ENCODE results near the gene RAB25.
"Not testable (repeated sequence)": the region's sequence is repeated elsewhere in the genome, so short reads cannot be mapped to it uniquely, and the experiment has no call there.

Gene RAB25

DNA sequence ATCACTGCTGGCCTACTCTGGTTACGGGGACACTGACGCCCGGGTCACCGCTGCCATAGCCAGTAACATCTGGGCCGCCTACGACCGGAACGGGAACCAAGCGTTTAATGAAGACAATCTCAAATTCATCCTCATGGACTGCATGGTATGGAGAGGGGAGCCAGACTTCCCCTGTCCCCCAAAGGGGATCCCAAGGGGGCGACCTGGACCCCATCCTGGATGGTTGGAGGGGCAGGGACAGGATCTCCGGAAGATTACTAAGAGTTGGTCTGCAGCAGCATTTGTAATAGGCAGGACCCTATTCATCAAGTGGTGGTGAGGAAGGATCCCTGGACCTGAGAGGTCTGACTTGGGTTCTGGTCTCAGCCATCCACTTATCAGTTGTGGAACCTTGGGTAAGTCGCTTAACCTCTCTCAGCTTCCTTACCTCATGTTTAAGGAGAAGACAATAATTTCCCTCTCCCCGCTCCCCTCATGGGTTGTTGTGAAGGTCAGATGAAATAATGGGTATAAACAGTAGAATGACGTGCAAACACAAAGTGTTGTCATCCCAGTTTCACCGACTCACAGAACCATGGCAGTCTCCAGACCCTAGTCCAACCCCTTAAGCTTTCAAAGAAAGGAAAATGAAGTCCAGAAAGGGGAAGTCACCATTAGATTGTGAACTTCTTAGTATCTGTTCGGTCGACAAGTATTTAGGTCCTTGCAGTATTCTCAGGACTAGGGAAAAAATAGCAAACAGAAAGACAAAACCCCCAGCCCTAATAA, 5.5 kb upstream of the RAB25 start:
- no peak for DNase-seq

DNA sequence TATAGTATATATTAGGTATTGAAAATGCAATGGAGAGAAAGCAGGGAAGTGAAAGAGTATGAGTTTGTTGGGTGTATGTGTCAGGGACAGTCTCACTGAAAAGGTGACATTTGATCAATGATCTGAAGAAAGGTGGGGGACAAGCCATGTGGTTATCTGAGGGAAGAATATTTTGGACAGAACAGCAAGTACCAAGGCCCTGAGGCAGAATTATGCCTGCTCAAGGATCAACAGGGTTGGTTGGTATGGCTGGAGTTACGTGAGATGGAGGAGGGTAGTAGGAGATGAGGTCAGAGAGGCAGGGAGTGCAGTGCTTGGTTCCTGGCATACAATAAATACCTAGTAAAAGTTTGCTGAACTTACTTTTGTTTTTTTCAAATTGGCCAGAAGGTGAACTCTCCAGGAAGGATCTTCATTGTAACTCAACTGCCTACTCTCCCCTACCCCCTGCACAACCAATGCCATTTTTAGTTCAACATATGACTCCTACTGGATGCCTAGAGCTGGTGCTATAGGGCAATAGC, 4.6 kb upstream of the RAB25 start:
- DNase-seq: no peak

DNA sequence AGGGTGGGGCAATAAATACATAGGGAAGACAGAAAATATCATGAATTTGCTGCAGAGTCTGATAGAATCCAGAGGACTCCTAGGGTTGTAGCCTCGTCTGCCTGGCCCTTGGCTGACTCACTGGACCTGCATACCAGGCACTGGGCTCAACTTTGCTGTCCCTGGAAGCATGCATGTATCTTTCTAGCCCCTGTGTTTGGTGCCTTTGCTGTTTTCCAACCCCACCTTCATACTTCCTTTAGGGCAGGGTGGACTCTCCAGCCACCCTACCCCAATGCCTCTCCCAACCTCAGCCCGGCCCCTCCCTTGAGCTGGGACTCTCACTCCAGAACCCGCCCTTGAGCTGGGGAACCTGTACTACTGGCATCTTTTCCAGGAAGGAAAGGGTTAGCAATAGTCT, 1.2 kb downstream of the RAB25 start:
- DNase-seq: no peak

DNA sequence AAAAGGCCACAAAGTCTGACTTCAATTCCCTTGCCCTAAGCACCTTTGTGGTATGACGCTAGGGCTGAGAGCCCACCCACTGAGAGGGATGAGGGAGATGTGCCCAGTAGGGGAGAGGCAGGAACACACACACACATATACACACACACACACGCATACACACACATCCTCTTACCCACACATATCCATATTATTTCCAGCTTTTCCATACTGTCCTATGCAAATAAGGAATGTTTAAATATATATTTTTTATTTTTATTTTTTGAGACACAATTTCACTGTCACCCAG, 3.0 kb downstream of the RAB25 start:
- DNase-seq: no peak

GRCh38 chr1:156064615-156065014, 3.7 kb downstream of the RAB25 start:
- no peak for DNase-seq

GRCh38 chr1:156065212-156065611, 4.3 kb downstream of the RAB25 start:
- peak; percentile 34 for DNase-seq

GRCh38 chr1:156065871-156066270, 4.9 kb downstream of the RAB25 start:
- no peak for DNase-seq

DNA sequence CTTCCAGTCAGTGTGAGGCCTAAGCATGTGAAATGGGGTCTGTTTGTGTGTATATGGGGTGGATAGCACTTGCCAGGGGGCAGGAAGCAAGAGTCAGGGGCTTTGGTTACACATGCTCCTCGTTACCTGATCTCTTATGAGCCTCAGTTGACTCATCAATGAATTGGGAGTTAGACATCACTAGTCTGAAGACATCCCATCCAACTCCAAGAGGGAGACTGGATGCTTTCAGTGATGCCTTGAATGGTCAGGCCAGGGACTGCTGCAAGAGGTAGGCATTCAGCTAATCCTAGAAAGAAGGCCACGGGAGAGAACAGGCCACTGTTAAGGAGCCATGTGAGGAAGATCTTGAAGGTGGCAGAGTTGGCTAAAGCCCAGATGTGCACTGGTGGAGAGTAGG, 6.3 kb downstream of the RAB25 start:
- no peak for DNase-seq

- DNase-seq: no peak
These were observed 8.8 kb downstream of the RAB25 start for GRCh38 chr1:156069490-156070455.

DNA sequence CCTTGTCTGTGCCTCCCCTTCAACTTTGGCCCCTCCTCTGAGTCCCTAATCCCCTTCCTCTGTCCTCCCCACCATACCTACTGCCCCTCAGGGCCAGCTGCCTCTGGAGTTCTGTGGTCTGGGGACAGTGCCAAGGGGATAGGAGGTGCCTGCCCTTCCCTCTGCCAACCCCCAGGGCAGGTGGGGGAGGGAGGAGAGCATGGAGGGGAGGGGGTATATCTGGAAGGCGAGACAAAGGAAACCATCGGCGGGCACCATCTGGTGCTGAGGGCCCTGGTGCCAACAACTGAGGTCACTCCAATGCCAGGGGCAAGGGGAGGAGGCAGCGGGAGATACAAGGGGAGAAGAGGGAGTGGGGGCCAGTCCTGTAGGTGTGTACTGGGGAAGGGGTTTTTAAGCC, 9.6 kb downstream of the RAB25 start:
- DNase-seq: no peak

DNA sequence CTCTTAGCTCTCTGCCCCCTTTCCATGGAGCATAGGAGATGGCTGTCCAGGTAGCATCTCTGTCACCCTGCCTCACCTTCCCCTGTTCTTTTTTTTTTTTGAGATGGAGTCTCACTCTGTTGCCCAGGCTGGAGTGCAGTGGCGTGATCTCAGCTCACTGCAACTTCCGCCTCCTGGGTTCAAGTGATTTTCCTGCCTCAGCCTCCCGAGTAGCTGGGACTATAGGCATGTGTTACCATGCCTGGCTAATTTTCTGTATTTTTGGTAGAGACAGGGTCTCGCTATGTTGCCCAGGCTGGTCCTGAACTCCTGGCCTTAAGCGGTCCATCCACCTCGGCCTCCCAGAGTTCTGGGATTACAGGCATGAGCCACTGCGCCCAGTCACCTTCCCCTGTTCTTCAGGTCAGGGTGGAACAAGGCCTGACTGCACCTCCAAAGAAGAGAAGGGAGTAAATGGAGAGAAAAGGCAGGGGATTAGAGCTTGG, 10.4 kb downstream of the RAB25 start:
- DNase-seq: not testable (repeated sequence)

DNA sequence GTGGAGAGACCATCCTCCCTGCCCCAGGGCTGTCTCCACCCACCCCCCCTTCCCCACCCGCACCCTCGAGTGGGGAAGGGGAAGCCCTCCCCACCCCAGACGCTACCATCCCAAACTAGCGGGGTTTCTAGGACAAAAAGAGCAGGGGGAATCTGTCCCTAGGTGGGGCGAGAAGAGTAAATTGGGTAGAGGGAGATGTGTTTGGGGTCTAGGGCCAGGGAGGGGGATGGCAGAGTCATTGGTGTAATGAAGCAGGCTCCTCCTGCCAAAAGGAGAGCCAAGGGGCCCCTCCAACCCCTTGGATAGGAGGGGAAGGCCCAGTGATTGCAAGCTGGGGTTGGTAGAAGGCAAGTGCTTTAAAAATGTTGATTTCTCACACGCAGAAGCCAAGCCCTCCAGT, 11.3 kb downstream of the RAB25 start:
- DNase-seq: no peak

DNA sequence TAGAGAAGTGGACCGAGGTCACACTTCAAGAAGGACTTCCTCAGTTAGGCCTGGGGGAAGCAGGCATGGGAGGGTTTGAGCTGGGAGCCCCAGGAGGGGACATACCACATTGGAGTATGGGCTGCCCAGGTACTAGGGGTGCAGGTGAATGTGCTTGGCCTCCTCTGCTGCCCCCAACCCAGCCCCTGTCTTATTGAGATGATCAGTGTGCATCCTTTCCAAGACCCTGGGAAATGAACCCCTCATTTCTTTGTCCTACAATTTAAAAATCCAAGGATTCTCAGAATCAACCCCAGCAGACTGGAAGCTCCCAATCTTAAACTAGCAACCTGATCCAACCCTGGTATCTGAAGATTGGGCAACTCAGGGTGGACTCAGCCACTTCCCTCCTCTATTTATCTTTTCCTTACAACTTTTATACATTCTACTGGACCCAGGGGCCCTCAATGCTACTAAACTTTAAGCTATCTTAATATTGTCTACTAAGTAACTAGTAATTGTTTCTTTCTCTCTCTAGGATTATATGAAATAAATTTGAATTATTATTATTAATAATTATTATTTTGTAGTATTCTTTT, 12.2 kb downstream of the RAB25 start:
- DNase-seq: no peak

DNA sequence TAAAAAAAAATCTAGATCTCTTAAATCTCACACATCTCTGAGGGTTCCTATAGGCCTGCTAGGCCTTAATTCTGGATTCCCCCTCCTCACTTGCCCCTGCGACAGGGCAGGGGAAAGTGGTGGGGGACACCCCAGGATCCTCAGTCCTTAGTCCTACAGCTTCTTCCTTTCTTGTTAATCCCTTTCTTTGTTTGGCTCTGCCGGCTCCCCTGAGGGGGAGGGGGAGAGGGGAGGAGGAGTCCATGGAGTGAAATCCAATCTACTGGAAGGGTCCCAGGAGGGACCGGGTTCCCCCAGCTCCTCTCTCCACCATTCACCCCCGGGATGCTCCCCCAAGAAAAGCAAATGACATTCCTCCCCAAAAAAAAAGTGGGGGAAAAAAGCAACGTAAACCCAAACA, 12.8 kb downstream of the RAB25 start:
- no peak for DNase-seq

DNA sequence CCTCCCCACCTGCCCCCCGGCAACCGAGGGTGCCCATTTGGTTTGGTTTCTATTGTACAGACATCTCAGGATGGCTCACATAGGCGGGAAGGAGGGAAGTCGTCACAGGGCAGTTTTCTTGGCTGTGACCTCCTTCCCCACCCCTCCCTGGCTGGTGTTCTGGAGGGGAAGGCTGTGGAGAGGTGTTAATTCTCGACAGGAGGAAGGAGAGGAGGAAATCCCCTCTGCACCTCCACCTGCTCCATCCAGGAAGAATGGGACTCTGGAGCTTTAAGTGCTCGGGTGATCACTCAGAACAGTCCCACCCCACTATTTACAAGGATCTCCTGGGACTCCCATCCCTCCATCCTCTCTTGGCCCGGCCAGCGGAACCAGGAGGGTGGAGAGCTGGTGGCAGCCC, 13.7 kb downstream of the RAB25 start:
- no peak for DNase-seq

GRCh38 chr1:156075162-156075561, 14.2 kb downstream of the RAB25 start:
- no peak for DNase-seq

DNA sequence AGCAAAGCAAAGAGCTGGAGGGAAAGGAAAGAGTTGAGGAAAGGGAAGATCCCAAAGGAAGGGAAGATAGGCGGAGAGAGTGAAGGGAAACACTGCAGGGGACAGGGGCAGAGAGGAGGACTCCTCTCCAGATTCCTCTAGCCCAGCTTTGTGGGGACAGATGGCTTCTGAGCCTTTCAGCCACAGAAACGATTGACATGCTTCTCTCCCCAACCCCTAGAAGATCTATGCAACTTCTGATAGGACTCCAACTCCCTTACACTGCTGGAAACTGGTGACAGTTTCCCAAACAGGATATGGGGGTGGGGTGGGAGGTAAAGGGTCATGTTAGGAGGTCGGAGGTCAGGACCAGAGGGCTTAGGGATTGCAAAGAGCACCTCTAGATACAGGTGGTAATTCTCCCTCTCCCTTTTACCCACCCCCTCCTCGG, 14.8 kb downstream of the RAB25 start:
- no peak for DNase-seq

DNA sequence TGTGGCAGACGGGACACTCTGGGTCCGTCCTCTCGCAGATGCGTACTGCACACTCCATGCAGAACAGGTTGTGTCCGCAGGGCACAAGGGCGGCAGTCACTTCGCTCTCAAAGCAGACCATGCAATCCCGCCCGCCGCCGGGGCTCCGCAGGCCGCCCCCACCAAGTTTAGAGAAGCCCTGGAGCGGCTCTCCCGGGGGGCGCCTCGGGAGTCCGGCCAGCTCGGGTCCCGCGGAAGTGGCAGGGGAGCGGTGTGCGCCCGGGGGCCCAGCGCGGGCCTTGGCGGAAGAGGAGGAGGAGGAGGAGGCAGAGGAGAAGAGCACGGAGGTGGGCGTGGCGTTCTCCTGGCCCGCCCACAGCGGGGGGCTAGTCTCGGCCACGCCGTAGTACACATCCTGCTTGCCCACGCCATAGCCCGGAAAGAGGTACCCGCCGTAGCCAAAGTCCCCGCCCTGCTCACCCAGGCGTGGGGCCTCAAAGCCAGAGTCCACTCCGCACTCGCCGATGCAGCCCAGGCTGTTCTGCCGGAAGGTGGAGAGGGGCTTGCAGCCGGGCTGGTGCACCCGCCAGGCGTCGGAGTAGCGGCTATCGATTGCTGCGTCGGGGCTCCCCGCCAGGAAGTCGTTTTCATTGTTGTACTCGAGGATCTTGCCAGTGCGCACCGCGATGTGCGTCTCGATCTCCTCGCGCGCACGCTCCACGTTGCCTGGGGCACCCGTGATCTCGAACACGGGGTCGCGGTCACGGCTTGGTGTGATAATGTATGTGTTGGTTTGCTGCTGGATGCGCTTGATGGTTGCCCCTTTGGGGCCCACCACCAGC, 15.9 kb downstream of the RAB25 start:
- DNase-seq: no peak

DNA sequence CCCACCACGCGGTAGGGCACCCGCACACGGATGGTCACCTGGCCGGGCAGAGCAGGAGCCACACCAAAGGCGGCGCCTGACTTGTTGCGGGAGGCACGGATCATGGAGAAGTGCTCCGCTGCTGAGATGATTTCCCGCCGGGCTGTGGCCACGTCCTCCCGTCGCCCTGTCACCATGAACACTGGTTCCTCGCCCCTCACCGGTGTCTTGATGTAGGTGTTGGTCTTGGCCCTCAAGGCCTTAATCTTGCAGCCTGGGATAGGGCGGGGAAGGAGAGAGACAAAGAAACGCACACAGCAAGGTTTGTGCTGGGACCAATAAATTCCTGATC, 16.4 kb downstream of the RAB25 start:
- no peak for DNase-seq

DNA sequence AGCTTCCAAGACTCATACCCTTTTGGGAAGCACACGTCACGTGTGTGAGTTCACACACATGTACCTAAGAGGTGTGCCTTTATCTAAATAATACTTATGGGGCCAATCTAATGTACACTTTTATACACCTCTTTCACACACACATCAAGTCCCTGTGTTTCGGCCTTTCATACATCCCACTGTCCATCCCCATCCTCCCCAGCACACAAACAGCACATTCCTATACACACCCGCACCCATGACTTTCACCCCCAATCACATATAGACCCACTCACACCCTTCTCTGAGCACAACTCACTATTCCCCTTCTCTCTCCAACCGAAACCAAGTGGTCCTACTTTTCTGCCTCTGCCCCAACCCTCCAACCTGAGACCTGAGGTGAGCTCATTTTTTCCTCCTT, 17.8 kb downstream of the RAB25 start:
- no peak for DNase-seq

DNA sequence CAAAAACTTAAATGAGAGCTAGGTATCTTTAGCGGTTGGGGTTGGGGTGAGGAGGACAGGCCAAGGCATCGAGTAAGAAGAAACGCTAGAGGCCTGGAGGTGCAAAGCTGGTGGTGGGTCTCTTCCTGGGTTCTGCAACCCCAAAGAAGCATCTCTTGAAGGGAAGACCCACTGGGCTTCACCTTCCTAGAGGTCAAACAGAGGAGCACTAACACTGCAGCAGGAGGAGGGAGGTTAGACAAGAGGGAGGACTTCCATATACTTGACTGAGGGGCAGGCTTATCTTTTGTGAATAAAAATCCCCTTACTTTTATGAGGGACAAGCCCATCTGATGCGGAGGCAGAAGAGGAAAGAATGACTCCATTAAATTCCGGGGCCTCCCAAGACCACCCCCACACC, 18.8 kb downstream of the RAB25 start:
- DNase-seq: no peak

GRCh38 chr1:156080241-156080862, 19.4 kb downstream of the RAB25 start:
- DNase-seq: no peak

DNA sequence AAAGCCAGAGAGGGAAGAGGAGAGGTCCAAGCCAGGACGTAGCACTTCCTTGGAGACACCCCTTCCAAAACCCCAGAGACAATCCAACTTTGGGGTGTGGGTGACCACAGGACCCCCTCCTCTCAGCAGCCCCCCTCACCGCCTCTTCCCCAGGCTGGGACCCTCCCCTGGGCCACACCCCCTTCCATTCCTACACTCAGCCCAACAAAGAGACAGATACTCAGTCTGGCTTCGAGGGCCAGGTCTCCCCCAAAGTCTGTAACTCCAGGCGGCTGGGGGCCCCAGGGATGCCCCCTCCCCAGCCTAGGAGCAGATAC, 19.9 kb downstream of the RAB25 start:
- no peak for DNase-seq
